ENCODE measurements around the gene DBT. TPM values are rescaled to one million over a fixed set of nuclear protein-coding genes. Genes with fewer than 3 reads are reported as not detected.

Gene DBT
- total RNA-seq, 1 experiment from 2014 or later = 16.8 TPM

GRCh38 chr1:100296140-100296539 lies 46.5 kb upstream of the DBT start:
- Histone ChIP-seq H3K9me3 (ENCODE audit: low read depth, low read length, poor library complexity, severe bottlenecking) (no peaks in the 10 kb centered on the region), H3K27me3 (replicated peaks; ENCODE audit: insufficient read depth, low read depth, low read length, poor library complexity) (no peaks in the 10 kb centered on the region), H3K27ac (ENCODE audit: low read depth, low read length, poor library complexity, severe bottlenecking) (no peak overlapping the region), H3K4me3 (ENCODE audit: low read depth, low read length, poor library complexity, severe bottlenecking) (no peak overlapping the region), H3K4me1 (ENCODE audit: insufficient read depth, low read length, poor library complexity, severe bottlenecking) (no peaks in the 10 kb centered on the region), H3K36me3 (ENCODE audit: insufficient read depth, low read length, poor library complexity, severe bottlenecking) (peaks cover 13% of the 10 kb centered on the region)
- TF ChIP-seq, protein P1, sequence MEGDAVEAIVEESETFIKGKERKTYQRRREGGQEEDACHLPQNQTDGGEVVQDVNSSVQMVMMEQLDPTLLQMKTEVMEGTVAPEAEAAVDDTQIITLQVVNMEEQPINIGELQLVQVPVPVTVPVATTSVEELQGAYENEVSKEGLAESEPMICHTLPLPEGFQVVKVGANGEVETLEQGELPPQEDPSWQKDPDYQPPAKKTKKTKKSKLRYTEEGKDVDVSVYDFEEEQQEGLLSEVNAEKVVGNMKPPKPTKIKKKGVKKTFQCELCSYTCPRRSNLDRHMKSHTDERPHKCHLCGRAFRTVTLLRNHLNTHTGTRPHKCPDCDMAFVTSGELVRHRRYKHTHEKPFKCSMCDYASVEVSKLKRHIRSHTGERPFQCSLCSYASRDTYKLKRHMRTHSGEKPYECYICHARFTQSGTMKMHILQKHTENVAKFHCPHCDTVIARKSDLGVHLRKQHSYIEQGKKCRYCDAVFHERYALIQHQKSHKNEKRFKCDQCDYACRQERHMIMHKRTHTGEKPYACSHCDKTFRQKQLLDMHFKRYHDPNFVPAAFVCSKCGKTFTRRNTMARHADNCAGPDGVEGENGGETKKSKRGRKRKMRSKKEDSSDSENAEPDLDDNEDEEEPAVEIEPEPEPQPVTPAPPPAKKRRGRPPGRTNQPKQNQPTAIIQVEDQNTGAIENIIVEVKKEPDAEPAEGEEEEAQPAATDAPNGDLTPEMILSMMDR (conservative IDR thresholded peaks at IDR 0.05; ENCODE audit: low read depth, low read length) = no peak
- TF ChIP-seq EZH2 (IDR thresholded peaks at IDR 0.05; ENCODE audit: borderline replicate concordance, low read depth, low read length, poor library complexity, severe bottlenecking) = no peak
- no TSS peak for BruUV-seq (replicated peaks)
- DNase-seq (ENCODE audit: low spot score) = no peak
- ChIA-PET POLR2A (ENCODE audit: low non-redundant PET) (interaction anchor here (0.6 kb wide), 1 partner anchor 612 kb away, joined by 3 read pairs; no protein-coding TSS in a partner anchor), CTCF (no interaction called here)
- intact Hi-C loops (cut with micrococcal nuclease; ENCODE audit: unreplicated experiment) = no loop called here

GRCh38 chr1:100292711-100293110 lies 43.1 kb upstream of the DBT start:
- no peak for TF ChIP-seq EZH2 (IDR thresholded peaks at IDR 0.05; ENCODE audit: borderline replicate concordance, low read depth, low read length, poor library complexity, severe bottlenecking)
- TF ChIP-seq, protein P1 (conservative IDR thresholded peaks at IDR 0.05; ENCODE audit: low read depth, low read length) = no peak
- BruUV-seq (replicated peaks) = no TSS peak
- ChIA-PET POLR2A (ENCODE audit: low non-redundant PET) (no interaction called here), CTCF (no interaction called here)
- no peak overlapping the region for H3K27ac ChIP-seq (ENCODE audit: low read depth, low read length, poor library complexity, severe bottlenecking)
- intact Hi-C loops (cut with micrococcal nuclease; ENCODE audit: unreplicated experiment) = no loop called here
- no peak overlapping the region for H3K4me3 ChIP-seq (ENCODE audit: low read depth, low read length, poor library complexity, severe bottlenecking)
- H3K27me3 ChIP-seq (replicated peaks; ENCODE audit: insufficient read depth, low read depth, low read length, poor library complexity) = no peaks in the 10 kb centered on the region
- H3K4me1 ChIP-seq (ENCODE audit: insufficient read depth, low read length, poor library complexity, severe bottlenecking) = no peaks in the 10 kb centered on the region
- no peak for DNase-seq (ENCODE audit: low spot score)
- no peaks in the 10 kb centered on the region for H3K9me3 ChIP-seq (ENCODE audit: low read depth, low read length, poor library complexity, severe bottlenecking)
- H3K36me3 ChIP-seq (ENCODE audit: insufficient read depth, low read length, poor library complexity, severe bottlenecking) = peaks cover 39% of the 10 kb centered on the region

DNA sequence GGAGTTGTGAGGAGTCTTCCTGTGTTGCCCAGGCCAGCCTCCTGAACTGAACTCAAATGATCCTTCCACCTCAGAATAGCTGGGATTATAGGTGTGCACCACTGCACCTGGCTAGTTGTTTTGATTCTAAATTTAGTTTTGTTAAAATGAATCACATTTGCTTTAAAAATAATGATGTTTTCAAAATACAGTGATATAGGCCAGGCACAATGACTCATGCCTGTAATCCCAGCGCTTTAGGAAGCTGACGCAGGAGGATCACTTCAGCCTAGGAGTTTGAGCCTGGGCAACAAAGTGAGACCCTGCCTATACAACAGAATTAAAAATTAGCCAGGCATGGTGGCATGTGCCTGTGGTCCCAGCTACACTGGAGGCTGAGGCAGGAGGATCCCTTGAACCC lies 40.7 kb upstream of the DBT start:
- intact Hi-C loops (cut with micrococcal nuclease; ENCODE audit: unreplicated experiment) = no loop called here
- CTCF ChIA-PET = no interaction called here
- BruUV-seq (replicated peaks) = no TSS peak
- DNase-seq (ENCODE audit: low spot score) = no peak
- H3K4me3 ChIP-seq (ENCODE audit: low read depth, low read length, poor library complexity, severe bottlenecking) = no peak overlapping the region
- no peak overlapping the region for H3K27ac ChIP-seq (ENCODE audit: low read depth, low read length, poor library complexity, severe bottlenecking)
- TF ChIP-seq, protein P1 (conservative IDR thresholded peaks at IDR 0.05; ENCODE audit: low read depth, low read length) = no peak
- TF ChIP-seq EZH2 (IDR thresholded peaks at IDR 0.05; ENCODE audit: borderline replicate concordance, low read depth, low read length, poor library complexity, severe bottlenecking) = no peak
- no peaks in the 10 kb centered on the region for H3K27me3 ChIP-seq (replicated peaks; ENCODE audit: insufficient read depth, low read depth, low read length, poor library complexity)
- H3K36me3 ChIP-seq (ENCODE audit: insufficient read depth, low read length, poor library complexity, severe bottlenecking) = peaks cover 64% of the 10 kb centered on the region
- POLR2A ChIA-PET (ENCODE audit: low non-redundant PET) = no interaction called here
- no peaks in the 10 kb centered on the region for H3K9me3 ChIP-seq (ENCODE audit: low read depth, low read length, poor library complexity, severe bottlenecking)
- H3K4me1 ChIP-seq (ENCODE audit: insufficient read depth, low read length, poor library complexity, severe bottlenecking) = no peaks in the 10 kb centered on the region
